HEK293 (cell line): ENCODE results near the gene SHISA6.

ENCODE experiments used
- ZNF16 ChIP-seq: fragments of 450-650 bp; formaldehyde crosslinking; IDR thresholded peaks from 2 replicates; pipeline ENCODE4 v1.5.1; 2016; ENCODE audit warnings: low read depth, missing biosample characterization, missing genetic modification characterization
- ZNF23 ChIP-seq: fragments of 450-650 bp; formaldehyde crosslinking; IDR thresholded peaks from 2 replicates; pipeline ENCODE4 v1.5.1; 2016; ENCODE audit warnings: missing biosample characterization, missing genetic modification characterization, borderline replicate concordance
- ZNF311 ChIP-seq: fragments of 450-650 bp; formaldehyde crosslinking; IDR thresholded peaks from 2 replicates; pipeline ENCODE4 v1.5.1; 2017; ENCODE audit warnings: missing biosample characterization, missing genetic modification characterization, borderline replicate concordance
- TF ChIP-seq, protein P1 (sequence below): fragments of 450-650 bp; formaldehyde crosslinking; IDR thresholded peaks from 2 replicates; pipeline ENCODE4 v1.5.1; 2016; ENCODE audit warnings: missing biosample characterization, missing genetic modification characterization
- TF ChIP-seq, protein P2 (sequence below): sonication (generic); formaldehyde crosslinking; IDR thresholded peaks from 2 replicates; pipeline ENCODE4 v1.8.1; 2022; ENCODE audit warnings: mild to moderate bottlenecking, moderate library complexity, missing genetic modification reagents

DNA sequence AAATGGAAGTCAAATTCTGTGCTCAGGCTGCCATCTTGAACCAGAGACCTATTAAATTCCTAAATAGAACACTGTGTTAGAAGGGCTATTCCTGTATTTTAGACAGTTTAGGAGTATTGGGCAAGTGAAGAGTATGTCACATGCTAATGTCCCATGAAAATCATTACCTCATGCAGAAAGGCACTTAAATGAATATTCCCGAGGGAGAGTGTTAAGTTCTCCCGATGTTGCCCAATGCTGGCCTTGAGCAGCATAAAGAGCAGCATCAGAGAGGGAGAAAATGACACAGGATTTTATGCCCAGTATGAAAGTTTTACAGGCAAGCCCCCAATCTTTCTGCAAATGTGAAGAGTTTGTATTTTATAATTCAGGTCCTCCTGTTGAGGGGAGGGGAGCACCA, 28.2 kb upstream of the SHISA6 start:
- TF ChIP-seq ZNF16 (tag by site-specific recombination) = no peak
- TF ChIP-seq, protein P1, sequence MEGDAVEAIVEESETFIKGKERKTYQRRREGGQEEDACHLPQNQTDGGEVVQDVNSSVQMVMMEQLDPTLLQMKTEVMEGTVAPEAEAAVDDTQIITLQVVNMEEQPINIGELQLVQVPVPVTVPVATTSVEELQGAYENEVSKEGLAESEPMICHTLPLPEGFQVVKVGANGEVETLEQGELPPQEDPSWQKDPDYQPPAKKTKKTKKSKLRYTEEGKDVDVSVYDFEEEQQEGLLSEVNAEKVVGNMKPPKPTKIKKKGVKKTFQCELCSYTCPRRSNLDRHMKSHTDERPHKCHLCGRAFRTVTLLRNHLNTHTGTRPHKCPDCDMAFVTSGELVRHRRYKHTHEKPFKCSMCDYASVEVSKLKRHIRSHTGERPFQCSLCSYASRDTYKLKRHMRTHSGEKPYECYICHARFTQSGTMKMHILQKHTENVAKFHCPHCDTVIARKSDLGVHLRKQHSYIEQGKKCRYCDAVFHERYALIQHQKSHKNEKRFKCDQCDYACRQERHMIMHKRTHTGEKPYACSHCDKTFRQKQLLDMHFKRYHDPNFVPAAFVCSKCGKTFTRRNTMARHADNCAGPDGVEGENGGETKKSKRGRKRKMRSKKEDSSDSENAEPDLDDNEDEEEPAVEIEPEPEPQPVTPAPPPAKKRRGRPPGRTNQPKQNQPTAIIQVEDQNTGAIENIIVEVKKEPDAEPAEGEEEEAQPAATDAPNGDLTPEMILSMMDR = no peak
- TF ChIP-seq, protein P2, sequence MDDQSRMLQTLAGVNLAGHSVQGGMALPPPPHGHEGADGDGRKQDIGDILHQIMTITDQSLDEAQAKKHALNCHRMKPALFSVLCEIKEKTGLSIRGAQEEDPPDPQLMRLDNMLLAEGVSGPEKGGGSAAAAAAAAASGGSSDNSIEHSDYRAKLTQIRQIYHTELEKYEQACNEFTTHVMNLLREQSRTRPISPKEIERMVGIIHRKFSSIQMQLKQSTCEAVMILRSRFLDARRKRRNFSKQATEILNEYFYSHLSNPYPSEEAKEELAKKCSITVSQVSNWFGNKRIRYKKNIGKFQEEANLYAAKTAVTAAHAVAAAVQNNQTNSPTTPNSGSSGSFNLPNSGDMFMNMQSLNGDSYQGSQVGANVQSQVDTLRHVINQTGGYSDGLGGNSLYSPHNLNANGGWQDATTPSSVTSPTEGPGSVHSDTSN (CRISPR knock-in tag) = no peak
- TF ChIP-seq ZNF23 (tag by site-specific recombination) = no peak
- TF ChIP-seq ZNF311 (tag by site-specific recombination) = no peak
